ENCODE measurements around the gene CD24. TPM values are rescaled to one million over a fixed set of nuclear protein-coding genes. Genes with fewer than 3 reads are reported as not detected.

CD24 gene
- total RNA-seq, 1 experiment from 2014 or later = 1,551 TPM

DNA sequence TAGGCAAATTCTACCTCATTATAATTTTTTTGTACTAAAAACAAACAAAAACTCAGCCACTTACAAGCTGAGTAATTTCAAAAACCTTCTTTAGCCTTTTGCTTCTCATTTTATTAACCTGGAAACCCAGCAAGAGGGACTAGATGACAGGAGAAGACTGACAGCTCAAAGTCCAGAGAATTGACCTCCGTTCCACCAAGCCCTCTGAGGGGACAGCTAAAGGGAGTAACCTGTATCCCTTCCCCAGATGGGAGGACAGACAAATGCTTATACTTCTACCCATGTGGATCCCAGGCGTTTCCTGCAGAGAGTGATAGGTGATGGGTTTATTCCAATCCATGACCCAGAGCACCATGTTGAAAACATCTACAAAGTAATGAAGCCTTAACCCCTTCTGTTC is 35.0 kb upstream of the CD24 start:
- no peak overlapping the region for H3K27ac Mint-ChIP-seq
- no peak overlapping the region for H2AK5ac ChIP-seq (ENCODE audit: insufficient read length, low read length)
- no peak overlapping the region for H3K9ac ChIP-seq (ENCODE audit: extremely low read depth, insufficient read length, low read length)
- no peak overlapping the region for H2BK120ac ChIP-seq (ENCODE audit: low read depth, low read length, poor library complexity, severe bottlenecking)
- H3K56ac ChIP-seq (ENCODE audit: insufficient read length, low read depth, low read length) = no peak overlapping the region
- no peaks in the 10 kb centered on the region for H4K20me1 ChIP-seq (ENCODE audit: control insufficient read depth, insufficient read depth, insufficient read length)
- H2BK15ac ChIP-seq (ENCODE audit: low read depth, low read length) = no peak overlapping the region
- H3K23ac ChIP-seq (ENCODE audit: insufficient read length, low read depth, low read length) = no peak overlapping the region
- H3K27ac ChIP-seq (ENCODE audit: insufficient read length, low read depth, low read length) = no peak overlapping the region
- H3K4me3 Mint-ChIP-seq = no peak overlapping the region
- H3K14ac ChIP-seq (ENCODE audit: insufficient read depth, low read length) = no peak overlapping the region
- TF ChIP-seq, protein P1, sequence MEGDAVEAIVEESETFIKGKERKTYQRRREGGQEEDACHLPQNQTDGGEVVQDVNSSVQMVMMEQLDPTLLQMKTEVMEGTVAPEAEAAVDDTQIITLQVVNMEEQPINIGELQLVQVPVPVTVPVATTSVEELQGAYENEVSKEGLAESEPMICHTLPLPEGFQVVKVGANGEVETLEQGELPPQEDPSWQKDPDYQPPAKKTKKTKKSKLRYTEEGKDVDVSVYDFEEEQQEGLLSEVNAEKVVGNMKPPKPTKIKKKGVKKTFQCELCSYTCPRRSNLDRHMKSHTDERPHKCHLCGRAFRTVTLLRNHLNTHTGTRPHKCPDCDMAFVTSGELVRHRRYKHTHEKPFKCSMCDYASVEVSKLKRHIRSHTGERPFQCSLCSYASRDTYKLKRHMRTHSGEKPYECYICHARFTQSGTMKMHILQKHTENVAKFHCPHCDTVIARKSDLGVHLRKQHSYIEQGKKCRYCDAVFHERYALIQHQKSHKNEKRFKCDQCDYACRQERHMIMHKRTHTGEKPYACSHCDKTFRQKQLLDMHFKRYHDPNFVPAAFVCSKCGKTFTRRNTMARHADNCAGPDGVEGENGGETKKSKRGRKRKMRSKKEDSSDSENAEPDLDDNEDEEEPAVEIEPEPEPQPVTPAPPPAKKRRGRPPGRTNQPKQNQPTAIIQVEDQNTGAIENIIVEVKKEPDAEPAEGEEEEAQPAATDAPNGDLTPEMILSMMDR (conservative IDR thresholded peaks at IDR 0.05) = no peak
- H3K18ac ChIP-seq (ENCODE audit: insufficient read length, low read depth, low read length) = no peak overlapping the region
- H3K4me1 Mint-ChIP-seq = peaks cover 2 to 4% of the 10 kb centered on the region in 2 experiments; a peak in 1 of 4 replicates
- no peaks in the 10 kb centered on the region for H3K79me2 ChIP-seq (ENCODE audit: insufficient read depth, low read length)
- H3K4me2 ChIP-seq (ENCODE audit: insufficient read depth, insufficient read length, low read length) = no peak overlapping the region
- DNase-seq = no peak
- no peaks in the 10 kb centered on the region for H3K27me3 Mint-ChIP-seq (ENCODE audit: low read depth)
- no peak overlapping the region for H4K91ac ChIP-seq (ENCODE audit: insufficient read length, low read depth, low read length)
- no peak overlapping the region for H2BK20ac ChIP-seq (ENCODE audit: low read depth, low read length, poor library complexity, severe bottlenecking)
- H2BK12ac ChIP-seq (ENCODE audit: insufficient read length, low read depth, low read length) = no peak overlapping the region
- no peaks in the 10 kb centered on the region for H3K79me1 ChIP-seq (ENCODE audit: insufficient read depth, low read depth, low read length, poor library complexity, severe bottlenecking)
- no peaks in the 10 kb centered on the region for H3K36me3 Mint-ChIP-seq (ENCODE audit: insufficient read depth in 1 of 3, low read depth in 3 of 3)
- no peaks in the 10 kb centered on the region for H3K9me3 Mint-ChIP-seq
- H3K9me3 ChIP-seq (ENCODE audit: control insufficient read depth, low read depth, low read length) = no peaks in the 10 kb centered on the region
- H2AFZ ChIP-seq (ENCODE audit: low read length) = no peak overlapping the region
- WGBS (ENCODE audit: extremely low coverage, insufficient read length, low lambda C conversion rate) = no CpG with 5 or more reads among the region's 2 CpGs
- no peaks in the 10 kb centered on the region for H3K27me3 ChIP-seq (ENCODE audit: insufficient read depth, low read length)
- H3K23me2 ChIP-seq (ENCODE audit: insufficient read length, low read depth, low read length, poor library complexity, severe bottlenecking) = no peaks in the 10 kb centered on the region
- no peak overlapping the region for H4K5ac ChIP-seq (ENCODE audit: insufficient read length, low read depth, low read length)
- H4K8ac ChIP-seq (replicated peaks; ENCODE audit: insufficient read length, low read depth, low read length) = no peak overlapping the region
- H3K4me1 ChIP-seq (ENCODE audit: insufficient read depth, low read length) = no peaks in the 10 kb centered on the region; the same call in 1 of the 2 replicates
- no peak overlapping the region for H3K4ac ChIP-seq (ENCODE audit: low read depth, low read length)
- no peak overlapping the region for H3T11ph ChIP-seq (ENCODE audit: low read length)
- no peak overlapping the region for H2BK5ac ChIP-seq (ENCODE audit: insufficient read length, low read length)

All from H9 (cell line).